Frontal cortex (tissue), 1 donor: ENCODE data around the gene C2CD2. TPM values are rescaled to one million over a fixed set of nuclear protein-coding genes. Genes with fewer than 3 reads are reported as not detected.

Source experiments
- small RNA-seq: library from RNA; depleted of rRNA; stranded (forward); fragments of <200 nt; gene quantifications from one replicate; pipeline ENCODE3, GENCODE V24; 2014
- total RNA-seq: library from RNA; depleted of rRNA; stranded (reverse); fragments of >200 nt; gene quantifications from one replicate; pipeline ENCODE4 v1.2.3, GENCODE V29; 2014

Gene C2CD2
- total RNA-seq, 1 donor from 2014 or later: 9.4 TPM

Small RNA genes lying within 50 kb of the gene (small RNA-seq; reads per million reads assigned to genes)
- not detected for gene RF00334

Other genes with a start within 250 kb of the C2CD2 start
- not detected for gene RIPK4, start 187.0 kb downstream of the C2CD2 start, total RNA-seq
- 6.9 TPM for gene PRDM15, start 74.7 kb downstream of the C2CD2 start, total RNA-seq
- gene ZBTB21, start 56.3 kb upstream of the C2CD2 start, total RNA-seq: 11.8 TPM
- gene UMODL1, start 117.3 kb upstream of the C2CD2 start, total RNA-seq: not detected